ENCODE measurements around the gene FLOT2. TPM values are rescaled to one million over a fixed set of nuclear protein-coding genes. Genes with fewer than 3 reads are reported as not detected.

Gene FLOT2
- total and polyA plus RNA-seq, 10 of the 15 experiments (the other 5 are each of a cell fraction or from before 2014, with no cell fraction given): 56.8 to 302 (median 149) TPM

GRCh38 chr17:28862561-28862960 is 35.0 kb downstream of the FLOT2 start (continued):
- TF ChIP-seq, protein P1, sequence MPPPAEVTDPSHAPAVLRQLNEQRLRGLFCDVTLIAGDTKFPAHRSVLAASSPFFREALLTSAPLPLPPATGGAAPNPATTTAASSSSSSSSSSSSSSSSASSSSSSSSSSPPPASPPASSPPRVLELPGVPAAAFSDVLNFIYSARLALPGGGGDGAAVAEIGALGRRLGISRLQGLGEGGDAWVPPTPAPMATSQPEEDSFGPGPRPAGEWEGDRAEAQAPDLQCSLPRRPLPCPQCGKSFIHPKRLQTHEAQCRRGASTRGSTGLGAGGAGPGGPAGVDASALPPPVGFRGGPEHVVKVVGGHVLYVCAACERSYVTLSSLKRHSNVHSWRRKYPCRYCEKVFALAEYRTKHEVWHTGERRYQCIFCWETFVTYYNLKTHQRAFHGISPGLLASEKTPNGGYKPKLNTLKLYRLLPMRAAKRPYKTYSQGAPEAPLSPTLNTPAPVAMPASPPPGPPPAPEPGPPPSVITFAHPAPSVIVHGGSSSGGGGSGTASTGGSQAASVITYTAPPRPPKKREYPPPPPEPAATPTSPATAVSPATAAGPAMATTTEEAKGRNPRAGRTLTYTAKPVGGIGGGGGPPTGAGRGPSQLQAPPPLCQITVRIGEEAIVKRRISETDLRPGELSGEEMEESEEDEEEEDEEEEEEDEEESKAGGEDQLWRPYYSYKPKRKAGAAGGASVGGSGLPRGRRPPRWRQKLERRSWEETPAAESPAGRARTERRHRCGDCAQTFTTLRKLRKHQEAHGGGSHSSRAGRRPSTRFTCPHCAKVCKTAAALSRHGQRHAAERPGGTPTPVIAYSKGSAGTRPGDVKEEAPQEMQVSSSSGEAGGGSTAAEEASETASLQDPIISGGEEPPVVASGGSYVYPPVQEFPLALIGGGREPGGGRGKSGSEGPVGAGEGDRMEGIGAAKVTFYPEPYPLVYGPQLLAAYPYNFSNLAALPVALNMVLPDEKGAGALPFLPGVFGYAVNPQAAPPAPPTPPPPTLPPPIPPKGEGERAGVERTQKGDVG (CRISPR knock-in tag; IDR thresholded peaks at IDR 0.05): no peak
- TF ChIP-seq MXI1 (IDR thresholded peaks at IDR 0.05; ENCODE audit: low read depth, low read length): no peak
- TF ChIP-seq, protein P2, sequence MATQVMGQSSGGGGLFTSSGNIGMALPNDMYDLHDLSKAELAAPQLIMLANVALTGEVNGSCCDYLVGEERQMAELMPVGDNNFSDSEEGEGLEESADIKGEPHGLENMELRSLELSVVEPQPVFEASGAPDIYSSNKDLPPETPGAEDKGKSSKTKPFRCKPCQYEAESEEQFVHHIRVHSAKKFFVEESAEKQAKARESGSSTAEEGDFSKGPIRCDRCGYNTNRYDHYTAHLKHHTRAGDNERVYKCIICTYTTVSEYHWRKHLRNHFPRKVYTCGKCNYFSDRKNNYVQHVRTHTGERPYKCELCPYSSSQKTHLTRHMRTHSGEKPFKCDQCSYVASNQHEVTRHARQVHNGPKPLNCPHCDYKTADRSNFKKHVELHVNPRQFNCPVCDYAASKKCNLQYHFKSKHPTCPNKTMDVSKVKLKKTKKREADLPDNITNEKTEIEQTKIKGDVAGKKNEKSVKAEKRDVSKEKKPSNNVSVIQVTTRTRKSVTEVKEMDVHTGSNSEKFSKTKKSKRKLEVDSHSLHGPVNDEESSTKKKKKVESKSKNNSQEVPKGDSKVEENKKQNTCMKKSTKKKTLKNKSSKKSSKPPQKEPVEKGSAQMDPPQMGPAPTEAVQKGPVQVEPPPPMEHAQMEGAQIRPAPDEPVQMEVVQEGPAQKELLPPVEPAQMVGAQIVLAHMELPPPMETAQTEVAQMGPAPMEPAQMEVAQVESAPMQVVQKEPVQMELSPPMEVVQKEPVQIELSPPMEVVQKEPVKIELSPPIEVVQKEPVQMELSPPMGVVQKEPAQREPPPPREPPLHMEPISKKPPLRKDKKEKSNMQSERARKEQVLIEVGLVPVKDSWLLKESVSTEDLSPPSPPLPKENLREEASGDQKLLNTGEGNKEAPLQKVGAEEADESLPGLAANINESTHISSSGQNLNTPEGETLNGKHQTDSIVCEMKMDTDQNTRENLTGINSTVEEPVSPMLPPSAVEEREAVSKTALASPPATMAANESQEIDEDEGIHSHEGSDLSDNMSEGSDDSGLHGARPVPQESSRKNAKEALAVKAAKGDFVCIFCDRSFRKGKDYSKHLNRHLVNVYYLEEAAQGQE (IDR thresholded peaks at IDR 0.05; ENCODE audit: low read depth, low read length): no peak
- no peak for TF ChIP-seq IRF3 (IDR thresholded peaks at IDR 0.05)
- no peak for TF ChIP-seq HDGF (IDR thresholded peaks at IDR 0.05)
- no peak for TF ChIP-seq ZNF384 (IDR thresholded peaks at IDR 0.05; ENCODE audit: borderline replicate concordance, low read depth, low read length)
- no peak for TF ChIP-seq RB1 (IDR thresholded peaks at IDR 0.05; ENCODE audit: borderline replicate concordance)
- no peak for TF ChIP-seq BMI1 (IDR thresholded peaks at IDR 0.05; ENCODE audit: borderline replicate concordance)

Data from GM12878 (cell line).